Large intestine (tissue), 3 donors: Measurements from ENCODE around the gene DDR1. TPM values are rescaled to one million over a fixed set of nuclear protein-coding genes. Genes with fewer than 3 reads are reported as not detected.

Source experiments
- DNase-seq, 2 donors: peaks; one replicate each; pipeline versions ENCODE4 v3.0.0 to v3.0.0-alpha.2; 2013
- H3K27ac ChIP-seq: one replicate; pipeline ENCODE4 v1.5.1; 2013; ENCODE audit warnings: low read length
- H3K27me3 ChIP-seq: 2 replicates; pipeline ENCODE4 v1.6.1; 2013; ENCODE audit warnings: low read length; ENCODE audit not compliant: control insufficient read depth, insufficient read depth
- H3K36me3 ChIP-seq: 2 replicates; pipeline ENCODE4 v1.6.1; 2013; ENCODE audit warnings: low read length; ENCODE audit not compliant: control insufficient read depth, insufficient read depth
- H3K4me1 ChIP-seq: one replicate; pipeline ENCODE4 v1.6.1; 2013; ENCODE audit warnings: low read length; ENCODE audit not compliant: control insufficient read depth, insufficient read depth
- H3K4me3 ChIP-seq: one replicate; pipeline ENCODE4 v1.5.1; 2013; ENCODE audit warnings: low read length
- H3K9me3 ChIP-seq: one replicate; pipeline ENCODE4 v1.6.1; 2013; ENCODE audit warnings: mild to moderate bottlenecking, low read depth, low read length, moderate library complexity; ENCODE audit not compliant: control insufficient read depth
- WGBS: methylation state at CpG from one replicate; pipeline ENCODE4 v1.1.5; 2013; ENCODE audit warnings: low lambda C conversion rate; ENCODE audit not compliant: insufficient coverage; 5-methylcytosine and 5-hydroxymethylcytosine counted together
- polyA plus RNA-seq: library from polyadenylated mRNA; unstranded; fragments of 120-200 nt; gene quantifications from one replicate; pipeline ENCODE4 v1.2.1, GENCODE V29; 2013

The DDR1 gene
- polyA plus RNA-seq, 1 donor: 150 TPM

DNA sequence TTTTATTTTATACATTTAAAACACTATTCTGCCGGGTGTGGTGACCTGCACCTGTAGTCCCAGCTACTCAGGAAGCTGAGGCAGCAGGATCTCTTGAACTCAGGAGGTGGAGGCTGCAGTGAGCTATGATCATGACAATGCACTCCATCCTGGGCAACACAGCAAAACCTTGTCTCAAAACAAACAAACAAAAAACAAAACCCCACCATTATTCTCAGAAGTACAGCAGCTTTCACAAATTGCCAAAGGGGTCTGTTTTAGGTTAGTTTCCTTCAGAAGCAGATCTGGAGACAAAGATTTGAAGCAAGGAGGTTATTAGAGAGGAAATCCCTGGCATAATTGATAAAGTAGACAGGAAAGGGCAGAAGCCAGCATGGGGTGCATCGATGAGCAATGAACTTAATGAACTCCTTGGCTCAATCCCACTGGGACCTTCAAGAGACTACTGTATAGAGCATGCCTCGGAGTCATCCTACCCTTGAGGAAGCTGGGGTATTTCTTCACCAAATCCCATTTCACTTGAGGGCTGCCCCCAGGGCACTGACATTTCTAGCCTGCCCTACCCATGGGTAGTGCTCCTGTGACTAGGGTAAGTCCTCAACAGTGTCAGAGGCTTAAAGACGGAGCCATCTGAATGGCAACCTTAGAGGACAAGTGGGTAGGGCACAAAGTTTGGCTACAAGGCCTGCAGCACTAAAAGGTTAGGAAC is 43.2 kb upstream of the DDR1 start:
- no peak overlapping the region for H3K4me3 ChIP-seq
- no peak overlapping the region for H3K27ac ChIP-seq
- no peaks in the 10 kb centered on the region for H3K36me3 ChIP-seq
- no peaks in the 10 kb centered on the region for H3K27me3 ChIP-seq
- no peaks in the 10 kb centered on the region for H3K9me3 ChIP-seq
- peaks cover 23% of the 10 kb centered on the region for H3K4me1 ChIP-seq
- DNase-seq: no peak
- WGBS: 80% methylated on average over 1 of the region's 4 CpGs

DNA sequence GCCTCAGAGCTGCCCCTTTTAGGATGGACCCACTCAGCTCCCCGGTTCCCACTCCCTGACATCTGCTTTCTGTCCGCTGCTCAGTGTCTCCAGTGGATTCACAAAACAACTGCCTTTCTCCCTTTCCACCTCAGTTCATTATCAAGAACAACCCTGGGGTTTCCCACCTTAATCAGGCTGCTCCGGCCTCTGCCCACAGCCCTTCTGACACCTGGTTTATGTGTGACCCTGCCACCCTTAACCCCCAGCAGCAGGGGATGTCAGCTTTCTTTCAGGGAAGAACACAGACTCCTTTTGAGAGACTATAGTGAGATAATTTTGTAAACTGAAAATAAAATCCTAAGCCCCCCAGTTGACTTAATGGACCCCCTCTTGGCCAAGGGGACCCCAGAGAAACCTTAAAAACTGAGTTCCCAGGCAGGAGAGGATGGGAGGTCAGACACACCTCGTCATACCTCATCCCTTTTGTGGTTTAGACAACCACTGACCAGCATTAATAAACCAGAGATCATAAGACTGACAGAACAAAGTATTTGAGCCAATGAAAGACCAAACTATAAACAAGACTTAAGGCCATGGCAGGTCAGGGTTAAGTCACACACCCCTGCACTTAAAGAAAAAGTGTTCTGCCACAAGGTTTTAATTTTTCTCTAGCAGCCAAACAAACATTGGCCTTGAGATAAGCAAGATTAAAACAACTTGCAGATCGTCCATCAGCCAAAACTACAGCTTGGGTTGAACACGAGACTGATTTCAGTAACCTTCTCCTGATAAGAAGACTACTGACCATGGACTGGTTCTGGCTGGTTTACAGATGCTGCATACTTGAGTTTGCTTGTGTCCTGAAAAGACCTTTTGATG is 42.4 kb upstream of the DDR1 start:
- Histone ChIP-seq H3K27ac (no peak overlapping the region), H3K27me3 (no peaks in the 10 kb centered on the region)
- 40% methylated on average over 1 of the region's 6 CpGs for WGBS

GRCh38 chr6:30842754-30843610 is 41.3 kb upstream of the DDR1 start:
- DNase-seq: peak in 1 of 2 donors; percentile 24
- H3K4me1 ChIP-seq: peaks cover 23% of the 10 kb centered on the region
- H3K27ac ChIP-seq: no peak overlapping the region
- no peaks in the 10 kb centered on the region for H3K9me3 ChIP-seq
- no peaks in the 10 kb centered on the region for H3K36me3 ChIP-seq
- H3K27me3 ChIP-seq: no peaks in the 10 kb centered on the region
- 67% methylated on average over 1 of the region's 12 CpGs for WGBS
- no peak overlapping the region for H3K4me3 ChIP-seq

More for the DNA sequence above, 42.4 kb upstream of the DDR1 start:
- Histone ChIP-seq H3K9me3 (no peaks in the 10 kb centered on the region), H3K36me3 (no peaks in the 10 kb centered on the region), H3K4me1 (peaks cover 23% of the 10 kb centered on the region), H3K4me3 (no peak overlapping the region)
- no peak for DNase-seq

DNA sequence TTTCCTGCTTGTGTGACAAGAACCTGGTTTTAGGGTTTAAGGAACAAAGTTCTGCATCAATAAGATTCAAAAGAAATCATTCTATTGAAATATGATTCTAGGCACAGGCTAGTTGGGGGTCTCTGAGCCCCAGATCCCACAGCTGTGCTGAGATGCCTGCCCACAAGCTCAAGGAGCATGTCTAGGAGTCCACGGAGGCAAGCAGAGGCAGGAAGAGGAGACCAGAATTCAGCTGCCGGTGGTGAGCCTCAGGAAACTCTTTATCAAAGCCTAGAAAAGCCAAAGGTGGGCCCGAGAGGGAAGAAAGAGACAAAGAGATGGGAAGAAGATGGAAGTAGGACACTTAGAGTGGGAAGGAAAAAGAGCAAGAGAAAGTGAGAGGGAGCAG is 40.7 kb upstream of the DDR1 start:
- H3K36me3 ChIP-seq: no peaks in the 10 kb centered on the region
- H3K4me3 ChIP-seq: no peak overlapping the region
- no peaks in the 10 kb centered on the region for H3K9me3 ChIP-seq
- no peaks in the 10 kb centered on the region for H3K27me3 ChIP-seq
- DNase-seq: no peak
- peaks cover 23% of the 10 kb centered on the region for H3K4me1 ChIP-seq
- whole genome bisulfite sequencing: 72% methylated on average over 3 of the region's 3 CpGs
- no peak overlapping the region for H3K27ac ChIP-seq

GRCh38 chr6:30844118-30844535 is 40.2 kb upstream of the DDR1 start:
- WGBS: no CpG with 5 or more reads among the region's 3 CpGs

GRCh38 chr6:30845183-30845582 is 39.1 kb upstream of the DDR1 start:
- Histone ChIP-seq H3K4me3 (no peak overlapping the region), H3K27me3 (no peaks in the 10 kb centered on the region), H3K9me3 (no peaks in the 10 kb centered on the region), H3K4me1 (peaks cover 14% of the 10 kb centered on the region), H3K27ac (no peak overlapping the region), H3K36me3 (no peaks in the 10 kb centered on the region)
- peak in 1 of 2 donors; percentile 60 for DNase-seq
- no CpG with 5 or more reads among the region's 8 CpGs for WGBS

More at GRCh38 chr6:30844118-30844535, 40.2 kb upstream of the DDR1 start:
- H3K4me1 ChIP-seq: peaks cover 23% of the 10 kb centered on the region
- no peaks in the 10 kb centered on the region for H3K36me3 ChIP-seq
- H3K9me3 ChIP-seq: no peaks in the 10 kb centered on the region
- H3K27ac ChIP-seq: no peak overlapping the region
- no peaks in the 10 kb centered on the region for H3K27me3 ChIP-seq
- H3K4me3 ChIP-seq: no peak overlapping the region
- no peak for DNase-seq

DNA sequence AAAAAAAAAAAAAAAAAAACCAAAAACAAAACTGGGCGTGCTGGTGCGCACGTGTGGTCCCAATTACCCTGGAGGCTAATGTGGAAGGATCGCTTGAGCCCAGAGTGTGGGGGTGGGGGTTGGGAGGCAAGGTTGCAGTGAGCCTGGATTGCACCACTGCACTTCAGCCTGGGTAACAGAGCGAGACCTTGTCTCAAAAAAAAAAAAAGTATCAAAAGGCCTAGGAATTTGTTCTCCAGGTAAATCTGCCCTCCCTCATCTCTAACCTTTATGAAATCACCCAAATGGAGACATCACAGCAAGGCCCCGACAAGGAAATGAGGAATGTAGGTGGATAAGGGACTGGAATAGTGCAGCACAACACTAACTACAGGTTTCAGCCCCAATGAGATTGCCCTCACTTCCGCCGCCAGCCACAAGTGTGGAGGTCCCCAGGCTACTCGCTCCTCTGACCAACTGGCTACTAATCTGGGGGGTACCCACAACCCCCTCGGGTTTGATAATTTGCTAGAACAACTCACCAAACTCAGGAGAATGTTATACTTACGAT is 36.8 kb upstream of the DDR1 start:
- H3K27me3 ChIP-seq: no peaks in the 10 kb centered on the region
- no peaks in the 10 kb centered on the region for H3K9me3 ChIP-seq
- peaks cover 8% of the 10 kb centered on the region for H3K4me1 ChIP-seq
- no peak for DNase-seq
- H3K4me3 ChIP-seq: no peak overlapping the region
- no peaks in the 10 kb centered on the region for H3K36me3 ChIP-seq
- WGBS: no CpG with 5 or more reads among the region's 11 CpGs
- H3K27ac ChIP-seq: no peak overlapping the region

DNA sequence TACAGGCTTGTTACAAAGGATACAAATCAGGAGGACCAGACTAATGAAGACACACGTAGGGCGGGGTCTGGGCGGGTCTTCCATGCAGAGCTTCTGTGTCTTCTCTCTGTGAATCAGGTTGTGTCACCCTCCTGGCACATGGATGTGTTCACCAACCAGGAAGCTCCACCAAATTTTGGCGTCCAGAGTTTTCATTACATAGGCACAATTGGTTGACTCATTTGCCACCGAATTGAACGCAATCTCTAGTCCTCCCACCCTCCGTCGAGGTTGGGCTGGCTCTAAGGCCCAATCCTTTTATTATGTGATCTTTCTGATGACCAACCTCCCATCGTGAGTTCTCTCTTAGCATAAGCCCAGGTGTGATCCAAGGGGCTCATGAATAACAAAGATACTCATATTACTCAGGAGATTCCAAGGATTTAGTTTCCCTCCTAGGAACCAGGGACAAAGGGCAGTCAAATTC is 36.3 kb upstream of the DDR1 start:
- 100% methylated on average over 1 of the region's 9 CpGs for WGBS
- H3K27me3 ChIP-seq: no peaks in the 10 kb centered on the region
- no peak overlapping the region for H3K4me3 ChIP-seq
- H3K36me3 ChIP-seq: no peaks in the 10 kb centered on the region
- H3K4me1 ChIP-seq: peaks cover 8% of the 10 kb centered on the region
- no peaks in the 10 kb centered on the region for H3K9me3 ChIP-seq
- DNase-seq: no peak
- no peak overlapping the region for H3K27ac ChIP-seq

- DNase-seq: no peak
- Histone ChIP-seq H3K27ac (no peak overlapping the region), H3K4me3 (no peak overlapping the region), H3K27me3 (no peaks in the 10 kb centered on the region), H3K4me1 (no peaks in the 10 kb centered on the region), H3K36me3 (no peaks in the 10 kb centered on the region), H3K9me3 (no peaks in the 10 kb centered on the region)
- WGBS: 0% methylated on average over 1 of the region's 6 CpGs
Observed at GRCh38 chr6:30849903-30850651, 34.2 kb upstream of the DDR1 start.
